COLO829 (cell line): ENCODE data around the gene HTR3C.
"Not testable (repeated sequence)": the region's sequence is repeated elsewhere in the genome, so short reads cannot be mapped to it uniquely, and the experiment has no call there.

Experiments used
- DNase-seq: peaks from one replicate; pipeline ENCODE4 v3.0.0; 2012; ENCODE audit warnings: low spot score

HTR3C gene

GRCh38 chr3:184031187-184031792 lies 21.6 kb upstream of the HTR3C start, which contains the start of gene HTR3D:
HTR3D (plus strand) TSS chr3:184031742; CDS start chr3:184031742, 0 bp downstream.
- no peak for DNase-seq

DNA sequence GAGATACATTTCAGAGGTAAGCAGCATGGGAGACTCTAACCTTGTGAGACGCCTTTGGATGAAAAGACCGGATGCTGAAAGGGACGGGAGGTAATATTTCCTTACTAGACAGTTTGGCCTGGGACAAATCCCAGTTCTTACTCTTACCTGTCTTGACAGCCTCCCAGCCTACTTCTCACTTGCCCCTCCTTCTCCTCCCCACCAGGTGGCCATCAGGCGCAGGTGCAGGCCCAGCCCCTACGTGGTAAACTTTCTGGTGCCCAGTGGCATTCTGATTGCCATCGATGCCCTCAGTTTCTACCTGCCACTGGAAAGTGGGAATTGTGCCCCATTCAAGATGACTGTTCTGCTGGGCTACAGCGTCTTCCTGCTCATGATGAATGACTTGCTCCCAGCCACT lies 15.0 kb upstream of the HTR3C start:
- no peak for DNase-seq

GRCh38 chr3:184038307-184038706 lies 14.5 kb upstream of the HTR3C start:
- DNase-seq = not testable (repeated sequence)

DNA sequence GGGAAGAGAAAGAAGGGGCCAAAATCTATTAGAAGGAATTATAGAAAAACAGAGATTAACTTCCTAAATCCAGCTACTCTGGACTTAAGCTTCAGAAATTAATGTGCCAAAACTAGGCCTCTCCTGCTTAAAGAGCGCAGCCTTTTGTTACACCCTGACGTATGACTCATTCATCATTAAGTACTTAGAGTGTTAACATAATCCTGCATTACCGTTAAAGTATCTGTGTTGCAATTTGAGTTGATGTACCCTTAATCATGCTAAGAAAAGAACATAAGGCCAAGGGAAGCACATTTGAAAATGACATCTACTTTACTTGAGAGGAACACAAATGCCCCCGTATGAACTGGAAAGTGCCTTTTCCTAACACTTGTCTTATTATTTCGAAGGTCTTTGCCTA lies 13.4 kb upstream of the HTR3C start:
- no peak for DNase-seq

DNA sequence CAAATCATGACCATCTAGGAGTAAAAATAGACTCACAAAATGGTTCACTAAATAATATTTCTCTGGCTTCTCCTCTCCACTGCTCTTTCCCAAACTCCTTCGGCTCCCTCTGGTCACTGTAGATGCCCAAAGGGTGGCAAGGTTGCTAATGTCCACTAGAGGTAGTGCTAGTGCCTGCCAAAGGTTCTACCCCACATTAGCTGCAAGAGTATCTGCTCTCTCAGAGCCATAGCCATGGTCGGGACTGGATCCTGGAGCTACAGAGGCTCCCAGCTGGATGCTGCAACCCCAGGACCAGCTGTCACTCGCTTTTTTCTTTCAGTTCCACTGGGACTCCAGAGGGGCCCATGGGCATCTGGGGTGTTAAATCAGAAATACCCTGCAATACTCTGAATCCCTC lies 12.8 kb upstream of the HTR3C start:
- DNase-seq = peak; percentile 51

DNA sequence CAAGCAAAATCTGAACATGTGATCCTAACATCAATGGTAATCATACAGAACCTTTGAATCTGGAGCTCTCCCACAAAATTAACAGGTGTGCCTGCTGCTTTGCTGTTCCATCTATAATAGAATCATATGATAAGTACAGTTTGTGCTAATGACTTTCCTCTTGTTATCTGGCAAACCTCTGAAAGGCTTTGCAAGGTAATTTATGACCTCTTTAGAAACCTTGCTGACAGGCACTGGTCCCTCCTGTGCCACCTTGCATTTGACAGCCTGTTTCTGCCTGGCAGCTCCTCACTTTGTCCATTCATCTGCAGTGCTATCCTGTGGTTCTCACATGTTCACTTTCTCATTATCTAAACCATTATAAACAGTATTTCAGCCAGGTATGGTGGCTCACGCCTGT lies 10.2 kb upstream of the HTR3C start:
- no peak for DNase-seq

- DNase-seq = no peak
Observed at GRCh38 chr3:184045995-184046394, 6.9 kb upstream of the HTR3C start.

- no peak for DNase-seq
Observed at GRCh38 chr3:184050217-184050847, 2.5 kb upstream of the HTR3C start.

- DNase-seq = no peak
Observed at GRCh38 chr3:184058029-184058428, 5.2 kb downstream of the HTR3C start.

GRCh38 chr3:184059424-184059823 lies 6.6 kb downstream of the HTR3C start:
- no peak for DNase-seq

GRCh38 chr3:184062637-184063036 lies 9.8 kb downstream of the HTR3C start:
- no peak for DNase-seq

DNA sequence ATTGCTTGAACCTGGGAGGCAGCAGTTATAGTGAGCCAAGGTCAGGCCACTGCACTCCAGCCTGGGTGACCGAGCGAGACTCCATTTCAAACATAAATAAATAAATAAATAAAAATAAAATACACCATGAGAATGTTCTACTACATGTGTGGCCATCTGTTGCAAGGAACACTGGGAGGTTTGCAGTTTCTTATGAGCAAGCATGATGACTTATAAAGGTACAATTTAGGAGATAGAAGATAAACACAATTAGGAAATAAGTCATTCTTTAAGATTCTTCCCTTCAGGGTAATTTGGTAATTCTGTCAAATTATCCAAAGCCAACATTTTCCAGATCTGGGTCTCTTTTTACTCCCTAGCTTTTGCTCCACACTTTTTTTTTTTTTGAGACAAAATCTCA lies 13.4 kb downstream of the HTR3C start:
- no peak for DNase-seq

DNA sequence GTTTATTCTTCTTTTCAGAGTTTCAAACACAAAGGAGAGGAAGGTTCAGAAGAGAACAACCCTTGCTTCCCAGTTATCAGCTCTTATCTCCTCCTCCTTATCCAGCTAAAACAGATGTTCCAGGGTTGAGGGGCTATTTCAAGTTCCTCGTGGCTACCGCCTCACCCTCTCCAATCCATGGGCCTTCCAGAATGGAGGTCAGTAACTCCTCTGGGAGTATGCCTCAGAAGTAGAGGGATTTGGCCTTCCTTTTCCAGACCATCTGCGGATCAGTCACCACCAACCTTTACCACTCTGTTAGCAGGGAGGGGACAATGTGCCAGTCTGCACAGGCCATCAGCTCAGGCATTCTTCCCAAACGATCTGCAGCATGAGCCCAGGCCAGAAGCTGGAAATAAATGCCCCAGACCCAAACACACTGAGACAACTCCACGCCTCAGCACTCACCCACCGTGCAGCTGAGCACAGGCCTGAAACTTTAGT lies 14.8 kb downstream of the HTR3C start:
- no peak for DNase-seq

GRCh38 chr3:184068344-184068743 lies 15.5 kb downstream of the HTR3C start:
- DNase-seq = no peak

DNA sequence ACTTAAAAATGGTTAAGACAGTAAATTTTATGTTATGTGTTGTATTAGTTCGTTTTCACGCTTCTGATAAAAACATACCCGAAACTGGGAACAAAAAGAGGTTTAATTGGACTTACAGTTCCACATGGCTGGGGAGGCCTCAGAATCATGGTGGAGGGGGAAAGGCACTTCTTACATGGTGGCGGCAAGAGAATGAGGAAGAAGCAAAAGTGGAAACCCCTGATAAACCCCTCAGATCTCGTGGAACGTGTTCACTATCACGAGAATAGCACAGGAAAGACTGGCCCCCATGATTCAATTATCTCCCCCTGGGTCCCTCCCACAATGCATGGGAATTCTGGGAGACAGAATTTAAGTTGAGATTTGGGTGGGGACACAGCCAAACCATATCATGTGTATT lies 18.3 kb downstream of the HTR3C start:
- not testable (repeated sequence) for DNase-seq

GRCh38 chr3:184073621-184074020 lies 20.8 kb downstream of the HTR3C start:
- DNase-seq = no peak

GRCh38 chr3:184075901-184076300 lies 23.1 kb downstream of the HTR3C start:
- DNase-seq = no peak

GRCh38 chr3:184077881-184078280 lies 25.0 kb downstream of the HTR3C start:
- DNase-seq = no peak

GRCh38 chr3:184078851-184079250 lies 26.0 kb downstream of the HTR3C start:
- no peak for DNase-seq

- DNase-seq = no peak
Observed at GRCh38 chr3:184081116-184081830, 28.4 kb downstream of the HTR3C start.

DNA sequence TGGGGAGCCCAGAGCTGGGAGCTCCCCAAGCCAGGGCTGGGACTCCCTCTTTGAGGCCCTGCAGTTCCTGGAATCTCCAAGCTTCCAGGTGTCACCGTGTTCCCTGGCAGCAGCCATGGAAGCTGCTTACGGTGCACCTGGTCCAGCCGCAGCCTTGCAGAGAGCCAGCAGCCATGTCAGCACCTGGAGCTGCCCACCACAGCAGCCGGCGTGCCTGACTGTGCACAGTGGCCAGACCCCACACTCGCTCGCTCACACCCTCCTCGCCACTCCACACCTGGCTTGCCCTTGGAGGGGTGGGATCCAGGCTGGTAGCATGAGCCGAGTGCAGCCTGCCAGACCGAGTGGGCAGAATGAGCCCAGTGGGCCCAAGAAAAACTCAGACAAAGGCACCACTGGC lies 29.2 kb downstream of the HTR3C start:
- DNase-seq = no peak

- DNase-seq = no peak
Observed at GRCh38 chr3:184082465-184082864, 29.6 kb downstream of the HTR3C start.

DNA sequence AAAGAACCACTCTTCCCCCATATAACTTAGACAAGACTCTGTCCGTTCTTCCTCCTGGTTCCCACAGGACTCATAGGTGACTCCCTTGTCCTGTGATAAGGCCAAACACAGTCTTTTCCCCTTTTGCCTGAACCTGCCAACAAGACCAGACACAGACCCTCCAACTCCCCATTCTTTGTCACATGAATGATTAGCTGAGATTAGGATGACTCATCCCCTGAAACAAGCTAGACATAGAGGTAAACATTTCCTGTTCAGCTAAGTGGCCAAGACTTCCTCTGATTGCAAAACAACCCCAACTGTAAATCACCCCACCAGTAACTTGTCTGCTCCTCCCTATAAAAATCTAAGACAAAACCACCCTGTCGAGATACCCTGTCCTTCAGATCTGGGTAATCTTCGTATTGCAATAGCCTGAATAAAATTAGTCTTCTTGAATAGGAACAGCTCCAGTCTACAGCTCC lies 32.6 kb downstream of the HTR3C start:
- peak; percentile 73 for DNase-seq
